Liver (tissue), 9 donors: ENCODE results near the gene LDB2. TPM values are rescaled to one million over a fixed set of nuclear protein-coding genes. Genes with fewer than 3 reads are reported as not detected.

Experiments used
- DNase-seq: peaks from one replicate; pipeline ENCODE4 v3.0.0-alpha.2; 2017; ENCODE audit warnings: low spot score
- H3K27ac ChIP-seq, 2 donors: one replicate each; pipeline ENCODE4 v1.7.0; 2013; ENCODE audit warnings: inconsistent platforms in 2 of 2, low read length in 2 of 2, control low read depth in 1 of 2, low read depth in 1 of 2, mild to moderate bottlenecking in 1 of 2
- H3K27me3 ChIP-seq, 4 donors: one replicate each; pipeline versions ENCODE4 v1.6.1 to v1.7.0; 2013; ENCODE audit warnings: low read length in 3 of 4, inconsistent platforms in 1 of 4, mild to moderate bottlenecking in 1 of 4, moderate library complexity in 1 of 4; ENCODE audit not compliant: control insufficient read depth in 4 of 4, insufficient read depth in 4 of 4
- H3K36me3 ChIP-seq, 4 donors: one replicate each; pipeline versions ENCODE4 v1.6.1 to v1.7.0; 2013; ENCODE audit warnings: low read length in 3 of 4, mild to moderate bottlenecking in 3 of 4, low read depth in 1 of 4, moderate library complexity in 1 of 4; ENCODE audit not compliant: control insufficient read depth in 4 of 4, insufficient read depth in 3 of 4
- H3K4me1 ChIP-seq, 4 donors: one replicate each; pipeline versions ENCODE4 v1.6.1 to v1.7.0; 2013; ENCODE audit warnings: low read length in 3 of 4, mild to moderate bottlenecking in 3 of 4, moderate library complexity in 1 of 4; ENCODE audit not compliant: control insufficient read depth in 4 of 4, insufficient read depth in 4 of 4
- H3K4me3 ChIP-seq, 3 donors: one replicate each; pipeline versions ENCODE4 v1.6.1 to v1.7.0; 2013; ENCODE audit warnings: low read length in 3 of 3, control low read depth in 1 of 3, low read depth in 1 of 3, mild to moderate bottlenecking in 1 of 3
- H3K9ac ChIP-seq, 2 donors: one replicate each; pipeline ENCODE4 v1.7.0; 2013; ENCODE audit warnings: low read length in 2 of 2, mild to moderate bottlenecking in 2 of 2, moderate library complexity in 2 of 2, control low read depth in 1 of 2, low read depth in 1 of 2
- H3K9me3 ChIP-seq, 4 donors: one replicate each; pipeline versions ENCODE4 v1.6.1 to v1.7.0; 2013; ENCODE audit warnings: low read length in 3 of 4; ENCODE audit not compliant: control insufficient read depth in 4 of 4
- EGR1 ChIP-seq, 2 donors: IDR thresholded peaks; 2 replicates each; pipeline ENCODE4 v1.6.1; 2016 to 2018; ENCODE audit warnings: antibody characterized with exemption in 2 of 2, low read depth in 2 of 2
- FOXA1 ChIP-seq: IDR thresholded peaks from 2 replicates; pipeline ENCODE4 v1.6.1; 2016; ENCODE audit warnings: antibody characterized with exemption
- FOXA2 ChIP-seq: IDR thresholded peaks from 2 replicates; pipeline ENCODE4 v1.6.1; 2016; ENCODE audit warnings: antibody characterized with exemption
- GABPA ChIP-seq, 2 donors: IDR thresholded peaks in 1 of 2; conservative IDR thresholded peaks in 1 of 2; 2 replicates each; pipeline ENCODE4 v1.6.1; 2016; ENCODE audit warnings: antibody characterized with exemption in 2 of 2, mild to moderate bottlenecking in 1 of 2, moderate library complexity in 1 of 2
- HNF4A ChIP-seq, 2 donors: conservative IDR thresholded peaks; 2 replicates each; pipeline ENCODE4 v1.6.1; 2016; ENCODE audit warnings: antibody characterized with exemption in 2 of 2, mild to moderate bottlenecking in 2 of 2
- HNF4G ChIP-seq: IDR thresholded peaks from 2 replicates; pipeline ENCODE4 v1.6.1; 2016; ENCODE audit warnings: antibody characterized with exemption
- JUND ChIP-seq, 2 donors: IDR thresholded peaks; 2 replicates each; pipeline ENCODE4 v1.6.1; 2016; ENCODE audit warnings: antibody characterized with exemption in 2 of 2
- NR2F2 ChIP-seq: IDR thresholded peaks from 2 replicates; pipeline ENCODE4 v1.6.1; 2016; ENCODE audit warnings: antibody characterized with exemption
- RAD21 ChIP-seq, 2 donors: IDR thresholded peaks; 2 replicates each; pipeline ENCODE4 v1.6.1; 2016; ENCODE audit warnings: antibody characterized with exemption in 2 of 2, mild to moderate bottlenecking in 2 of 2
- RXRA ChIP-seq, 2 donors: IDR thresholded peaks; 2 replicates each; pipeline ENCODE4 v1.6.1; 2017 to 2018; ENCODE audit warnings: antibody characterized with exemption in 2 of 2, mild to moderate bottlenecking in 1 of 2
- SP1 ChIP-seq: IDR thresholded peaks from 2 replicates; pipeline ENCODE4 v1.6.1; 2018; ENCODE audit warnings: antibody characterized with exemption, mild to moderate bottlenecking
- TAF1 ChIP-seq: conservative IDR thresholded peaks from 2 replicates; pipeline ENCODE4 v1.6.1; 2016; ENCODE audit warnings: antibody characterized with exemption, mild to moderate bottlenecking
- YY1 ChIP-seq: IDR thresholded peaks from 2 replicates; pipeline ENCODE4 v1.6.1; 2016; ENCODE audit warnings: antibody characterized with exemption, mild to moderate bottlenecking
- WGBS: extraction: QIAGEN DNeasy Blood & Tissue Kit; methylation state at CpG from one replicate; pipeline ENCODE4 v1.1.7; 2013; 5-methylcytosine and 5-hydroxymethylcytosine counted together
- polyA plus RNA-seq, 2 donors: library from polyadenylated mRNA; stranded (reverse) in 1 of 2; unstranded in 1 of 2; fragments of 200-250 nt in 1 of 2; fragments of >200 nt in 1 of 2; fragmentation: Nextera tagmentation in 1 of 2; extraction: Ambion mirVana in 1 of 2; gene quantifications; one replicate each; pipeline versions ENCODE4 v1.2.1 to v1.2.3, GENCODE V29; 2013 to 2015
- total RNA-seq, 2 donors: library from RNA; depleted of rRNA; stranded (reverse); fragments of >200 nt; gene quantifications; one replicate each; pipeline ENCODE4 v1.2.3, GENCODE V29; 2014
- TF ChIP-seq, protein P1 (sequence below): fragments of 150-350 bp; IDR thresholded peaks from 2 replicates; pipeline ENCODE4 v1.5.1; 2017; ENCODE audit warnings: improper control_type of control experiment, low read depth, low read length; ENCODE audit not compliant: missing input control
- TF ChIP-seq, protein P2 (sequence below): IDR thresholded peaks from 2 replicates; pipeline ENCODE4 v1.6.1; 2016; ENCODE audit warnings: antibody characterized with exemption
- TF ChIP-seq, protein P3 (sequence below): IDR thresholded peaks from 2 replicates; pipeline ENCODE4 v1.6.1; 2016; ENCODE audit warnings: antibody characterized with exemption
- TF ChIP-seq, protein P4 (sequence below): IDR thresholded peaks from 2 replicates; pipeline ENCODE4 v1.6.1; 2016; ENCODE audit warnings: antibody characterized with exemption, mild to moderate bottlenecking
- TF ChIP-seq, protein P5 (sequence below): IDR thresholded peaks from 2 replicates; pipeline ENCODE4 v1.6.1; 2016; ENCODE audit warnings: antibody characterized with exemption
- donor health status: healthy.
- donor health status: healthy.
- donor health status: healthy.
- donor health status: healthy.
- donor health status: healthy.

LDB2 gene
- total and polyA plus RNA-seq, 4 donors: 7.4 to 31.9 (median 16.8) TPM

DNA sequence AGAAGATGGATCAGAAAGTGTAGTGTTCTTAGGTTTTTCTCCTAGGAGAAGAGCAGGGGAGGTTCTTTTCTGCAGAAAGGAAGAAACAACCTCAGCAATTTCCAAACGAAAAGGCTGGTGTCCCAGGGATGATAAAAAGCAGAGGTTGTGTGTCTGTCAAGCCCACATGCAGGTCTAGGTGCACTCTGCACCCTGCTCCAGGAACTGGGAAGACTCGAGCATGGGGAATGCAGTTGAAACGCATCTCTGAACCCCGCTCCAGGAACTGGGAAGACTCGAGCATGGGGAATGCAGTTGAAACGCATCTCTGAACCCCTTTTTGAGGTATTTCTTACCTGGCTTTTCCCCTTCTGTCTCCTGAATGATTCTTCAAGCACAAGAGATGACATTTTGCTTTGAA, 171.2 kb downstream of the LDB2 start:
- no peaks in the 10 kb centered on the region for H3K27me3 ChIP-seq
- H3K36me3 ChIP-seq: no peaks in the 10 kb centered on the region
- DNase-seq: no peak
- 75% methylated on average over 6 of the region's 6 CpGs for WGBS
- H3K27ac ChIP-seq: no peak overlapping the region
- peaks cover under 1 to 13% (median 5%) of the 10 kb centered on the region in 4 donors for H3K4me1 ChIP-seq
- TF ChIP-seq, protein P1, sequence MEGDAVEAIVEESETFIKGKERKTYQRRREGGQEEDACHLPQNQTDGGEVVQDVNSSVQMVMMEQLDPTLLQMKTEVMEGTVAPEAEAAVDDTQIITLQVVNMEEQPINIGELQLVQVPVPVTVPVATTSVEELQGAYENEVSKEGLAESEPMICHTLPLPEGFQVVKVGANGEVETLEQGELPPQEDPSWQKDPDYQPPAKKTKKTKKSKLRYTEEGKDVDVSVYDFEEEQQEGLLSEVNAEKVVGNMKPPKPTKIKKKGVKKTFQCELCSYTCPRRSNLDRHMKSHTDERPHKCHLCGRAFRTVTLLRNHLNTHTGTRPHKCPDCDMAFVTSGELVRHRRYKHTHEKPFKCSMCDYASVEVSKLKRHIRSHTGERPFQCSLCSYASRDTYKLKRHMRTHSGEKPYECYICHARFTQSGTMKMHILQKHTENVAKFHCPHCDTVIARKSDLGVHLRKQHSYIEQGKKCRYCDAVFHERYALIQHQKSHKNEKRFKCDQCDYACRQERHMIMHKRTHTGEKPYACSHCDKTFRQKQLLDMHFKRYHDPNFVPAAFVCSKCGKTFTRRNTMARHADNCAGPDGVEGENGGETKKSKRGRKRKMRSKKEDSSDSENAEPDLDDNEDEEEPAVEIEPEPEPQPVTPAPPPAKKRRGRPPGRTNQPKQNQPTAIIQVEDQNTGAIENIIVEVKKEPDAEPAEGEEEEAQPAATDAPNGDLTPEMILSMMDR: no peak
- no peak for TF ChIP-seq SP1
- no peak for TF ChIP-seq YY1
- TF ChIP-seq, protein P2, sequence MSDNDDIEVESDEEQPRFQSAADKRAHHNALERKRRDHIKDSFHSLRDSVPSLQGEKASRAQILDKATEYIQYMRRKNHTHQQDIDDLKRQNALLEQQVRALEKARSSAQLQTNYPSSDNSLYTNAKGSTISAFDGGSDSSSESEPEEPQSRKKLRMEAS: no peak
- no peak for TF ChIP-seq FOXA2
- TF ChIP-seq, protein P3, sequence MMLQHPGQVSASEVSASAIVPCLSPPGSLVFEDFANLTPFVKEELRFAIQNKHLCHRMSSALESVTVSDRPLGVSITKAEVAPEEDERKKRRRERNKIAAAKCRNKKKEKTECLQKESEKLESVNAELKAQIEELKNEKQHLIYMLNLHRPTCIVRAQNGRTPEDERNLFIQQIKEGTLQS: no peak
- TF ChIP-seq TAF1: no peak
- TF ChIP-seq JUND (IDR thresholded peaks at IDR 0.05): no peak
- TF ChIP-seq RXRA (IDR thresholded peaks at IDR 0.05): no peak
- no peak for TF ChIP-seq EGR1 (IDR thresholded peaks at IDR 0.05; ENCODE audit: low read depth in 2 of 2)
- no peak for TF ChIP-seq NR2F2
- TF ChIP-seq GABPA (IDR thresholded peaks at IDR 0.05 in 1 of 2, conservative IDR thresholded peaks at IDR 0.05 in 1 of 2): no peak
- TF ChIP-seq, protein P4, sequence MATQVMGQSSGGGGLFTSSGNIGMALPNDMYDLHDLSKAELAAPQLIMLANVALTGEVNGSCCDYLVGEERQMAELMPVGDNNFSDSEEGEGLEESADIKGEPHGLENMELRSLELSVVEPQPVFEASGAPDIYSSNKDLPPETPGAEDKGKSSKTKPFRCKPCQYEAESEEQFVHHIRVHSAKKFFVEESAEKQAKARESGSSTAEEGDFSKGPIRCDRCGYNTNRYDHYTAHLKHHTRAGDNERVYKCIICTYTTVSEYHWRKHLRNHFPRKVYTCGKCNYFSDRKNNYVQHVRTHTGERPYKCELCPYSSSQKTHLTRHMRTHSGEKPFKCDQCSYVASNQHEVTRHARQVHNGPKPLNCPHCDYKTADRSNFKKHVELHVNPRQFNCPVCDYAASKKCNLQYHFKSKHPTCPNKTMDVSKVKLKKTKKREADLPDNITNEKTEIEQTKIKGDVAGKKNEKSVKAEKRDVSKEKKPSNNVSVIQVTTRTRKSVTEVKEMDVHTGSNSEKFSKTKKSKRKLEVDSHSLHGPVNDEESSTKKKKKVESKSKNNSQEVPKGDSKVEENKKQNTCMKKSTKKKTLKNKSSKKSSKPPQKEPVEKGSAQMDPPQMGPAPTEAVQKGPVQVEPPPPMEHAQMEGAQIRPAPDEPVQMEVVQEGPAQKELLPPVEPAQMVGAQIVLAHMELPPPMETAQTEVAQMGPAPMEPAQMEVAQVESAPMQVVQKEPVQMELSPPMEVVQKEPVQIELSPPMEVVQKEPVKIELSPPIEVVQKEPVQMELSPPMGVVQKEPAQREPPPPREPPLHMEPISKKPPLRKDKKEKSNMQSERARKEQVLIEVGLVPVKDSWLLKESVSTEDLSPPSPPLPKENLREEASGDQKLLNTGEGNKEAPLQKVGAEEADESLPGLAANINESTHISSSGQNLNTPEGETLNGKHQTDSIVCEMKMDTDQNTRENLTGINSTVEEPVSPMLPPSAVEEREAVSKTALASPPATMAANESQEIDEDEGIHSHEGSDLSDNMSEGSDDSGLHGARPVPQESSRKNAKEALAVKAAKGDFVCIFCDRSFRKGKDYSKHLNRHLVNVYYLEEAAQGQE: no peak
- no peak for TF ChIP-seq HNF4A (conservative IDR thresholded peaks at IDR 0.05)
- TF ChIP-seq HNF4G: no peak
- no peak for TF ChIP-seq RAD21 (IDR thresholded peaks at IDR 0.05)
- TF ChIP-seq FOXA1: no peak
- TF ChIP-seq, protein P5, sequence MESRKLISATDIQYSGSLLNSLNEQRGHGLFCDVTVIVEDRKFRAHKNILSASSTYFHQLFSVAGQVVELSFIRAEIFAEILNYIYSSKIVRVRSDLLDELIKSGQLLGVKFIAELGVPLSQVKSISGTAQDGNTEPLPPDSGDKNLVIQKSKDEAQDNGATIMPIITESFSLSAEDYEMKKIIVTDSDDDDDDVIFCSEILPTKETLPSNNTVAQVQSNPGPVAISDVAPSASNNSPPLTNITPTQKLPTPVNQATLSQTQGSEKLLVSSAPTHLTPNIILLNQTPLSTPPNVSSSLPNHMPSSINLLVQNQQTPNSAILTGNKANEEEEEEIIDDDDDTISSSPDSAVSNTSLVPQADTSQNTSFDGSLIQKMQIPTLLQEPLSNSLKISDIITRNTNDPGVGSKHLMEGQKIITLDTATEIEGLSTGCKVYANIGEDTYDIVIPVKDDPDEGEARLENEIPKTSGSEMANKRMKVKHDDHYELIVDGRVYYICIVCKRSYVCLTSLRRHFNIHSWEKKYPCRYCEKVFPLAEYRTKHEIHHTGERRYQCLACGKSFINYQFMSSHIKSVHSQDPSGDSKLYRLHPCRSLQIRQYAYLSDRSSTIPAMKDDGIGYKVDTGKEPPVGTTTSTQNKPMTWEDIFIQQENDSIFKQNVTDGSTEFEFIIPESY: no peak
- peaks cover 0 to 4% (median 0%) of the 10 kb centered on the region in 4 donors for H3K9me3 ChIP-seq
- no peak overlapping the region for H3K4me3 ChIP-seq
- no peak overlapping the region for H3K9ac ChIP-seq
